Neural crest cell (in vitro differentiated cells): ENCODE measurements around the gene KIAA0319L. TPM values are rescaled to one million over a fixed set of nuclear protein-coding genes. Genes with fewer than 3 reads are reported as not detected.

ENCODE experiments used
- DNase-seq: peaks from one replicate; pipeline ENCODE4 v3.0.0; 2021; ENCODE audit warnings: low read depth, mixed read lengths, low spot score
- H3K27ac Mint-ChIP-seq: one replicate; pipeline ENCODE4 v1.8.0; 2021; ENCODE audit warnings: mild to moderate bottlenecking, mixed read lengths; ENCODE audit not compliant: unreplicated experiment
- H3K27me3 Mint-ChIP-seq: 2 replicates; pipeline ENCODE4 v1.8.0; 2021; ENCODE audit warnings: low read depth, mild to moderate bottlenecking, mixed read lengths
- H3K36me3 Mint-ChIP-seq: 2 replicates; pipeline ENCODE4 v1.8.0; 2021; ENCODE audit warnings: low read depth, mild to moderate bottlenecking, mixed read lengths
- H3K4me1 Mint-ChIP-seq: 2 replicates; pipeline ENCODE4 v1.8.0; 2021; ENCODE audit warnings: mixed read lengths
- H3K4me3 Mint-ChIP-seq: one replicate; pipeline ENCODE4 v1.8.0; 2021; ENCODE audit warnings: mild to moderate bottlenecking, mixed read lengths
- H3K9me3 Mint-ChIP-seq: 2 replicates; pipeline ENCODE4 v1.8.0; 2021; ENCODE audit warnings: mixed read lengths
- CTCF ChIP-seq: fragments of 200-600 bp; sonication (generic); conservative IDR thresholded peaks from 2 replicates; pipeline ENCODE4 v1.5.0; 2021; ENCODE audit warnings: antibody characterized with exemption, mild to moderate bottlenecking
- total RNA-seq: library from RNA; stranded (reverse); gene quantifications from 2 replicates; pipeline ENCODE4 v1.2.1, GENCODE V29; 2021

Gene KIAA0319L
- total RNA-seq, 1 donor from 2014 or later: 54.2 TPM

GRCh38 chr1:35500439-35500838 lies 56.8 kb downstream of the KIAA0319L start:
- TF ChIP-seq CTCF: no peak
- Mint-ChIP-seq H3K27ac (no peak overlapping the region), H3K4me1 (peaks cover 14% of the 10 kb centered on the region), H3K4me3 (no peak overlapping the region), H3K27me3 (no peaks in the 10 kb centered on the region), H3K9me3 (peaks cover 3% of the 10 kb centered on the region), H3K36me3 (peaks cover 7% of the 10 kb centered on the region)
- no peak for DNase-seq

- no peak for TF ChIP-seq CTCF
- DNase-seq: no peak
Measured at GRCh38 chr1:35499652-35500176, 57.5 kb downstream of the KIAA0319L start.

GRCh38 chr1:35499231-35499630 lies 58.0 kb downstream of the KIAA0319L start:
- H3K36me3 Mint-ChIP-seq: peaks cover 7% of the 10 kb centered on the region
- H3K27me3 Mint-ChIP-seq: no peaks in the 10 kb centered on the region
- no peak for TF ChIP-seq CTCF
- no peak for DNase-seq
- H3K4me1 Mint-ChIP-seq: peaks cover 14% of the 10 kb centered on the region
- H3K4me3 Mint-ChIP-seq: no peak overlapping the region
- no peak overlapping the region for H3K27ac Mint-ChIP-seq
- H3K9me3 Mint-ChIP-seq: peaks cover 3% of the 10 kb centered on the region

More at GRCh38 chr1:35499652-35500176, 57.5 kb downstream of the KIAA0319L start:
- Mint-ChIP-seq H3K36me3 (peaks cover 7% of the 10 kb centered on the region), H3K27ac (no peak overlapping the region), H3K4me3 (no peak overlapping the region), H3K4me1 (peaks cover 14% of the 10 kb centered on the region), H3K27me3 (no peaks in the 10 kb centered on the region), H3K9me3 (peaks cover 3% of the 10 kb centered on the region)

GRCh38 chr1:35497571-35497970 lies 59.6 kb downstream of the KIAA0319L start:
- H3K4me3 Mint-ChIP-seq: no peak overlapping the region
- H3K36me3 Mint-ChIP-seq: peaks cover 17% of the 10 kb centered on the region
- no peaks in the 10 kb centered on the region for H3K27me3 Mint-ChIP-seq
- DNase-seq: no peak
- TF ChIP-seq CTCF: no peak
- no peak overlapping the region for H3K27ac Mint-ChIP-seq
- peaks cover 14% of the 10 kb centered on the region for H3K4me1 Mint-ChIP-seq
- peaks cover 3% of the 10 kb centered on the region for H3K9me3 Mint-ChIP-seq

GRCh38 chr1:35490250-35490649 lies 67.0 kb downstream of the KIAA0319L start:
- peaks cover 49% of the 10 kb centered on the region for H3K36me3 Mint-ChIP-seq
- H3K9me3 Mint-ChIP-seq: peaks cover 9% of the 10 kb centered on the region
- DNase-seq: no peak
- H3K27ac Mint-ChIP-seq: no peak overlapping the region
- no peak for TF ChIP-seq CTCF
- no peak overlapping the region for H3K4me3 Mint-ChIP-seq
- H3K27me3 Mint-ChIP-seq: no peaks in the 10 kb centered on the region
- no peaks in the 10 kb centered on the region for H3K4me1 Mint-ChIP-seq
